K562 (cell line): ENCODE measurements around the gene PIKFYVE. TPM values are rescaled to one million over a fixed set of nuclear protein-coding genes. Genes with fewer than 3 reads are reported as not detected.

Experiments
- BCLAF1 ChIP-seq, 2 experiments: fragments of 450-650 bp in 1 of 2; IDR thresholded peaks; 2 replicates each; pipeline ENCODE4 v1.6.1; 2011 to 2017; ENCODE audit warnings: low read depth in 2 of 2, antibody characterized with exemption in 1 of 2, borderline replicate concordance in 1 of 2, low read length in 1 of 2, mild to moderate bottlenecking in 1 of 2, mixed read lengths in 1 of 2; ENCODE audit not compliant: control insufficient read depth in 1 of 2
- BCOR ChIP-seq: fragments of 450-650 bp; IDR thresholded peaks from 2 replicates; pipeline ENCODE4 v1.6.1; 2016
- CBFA2T2 ChIP-seq: fragments of 450-650 bp; conservative IDR thresholded peaks from 2 replicates; pipeline ENCODE4 v1.6.1; 2017; ENCODE audit warnings: mild to moderate bottlenecking
- CC2D1A ChIP-seq: fragments of 450-650 bp; IDR thresholded peaks from 2 replicates; pipeline ENCODE4 v1.6.1; 2017; ENCODE audit warnings: mild to moderate bottlenecking
- CCNT2 ChIP-seq: IDR thresholded peaks from 2 replicates; pipeline ENCODE4 v1.6.1; 2011; ENCODE audit warnings: borderline replicate concordance, low read depth, mild to moderate bottlenecking, moderate library complexity, mixed read lengths, low read length; ENCODE audit not compliant: insufficient read length; ENCODE audit errors: extremely low read depth
- ETV1 ChIP-seq: fragments of 450-650 bp; conservative IDR thresholded peaks from 2 replicates; pipeline ENCODE4 v1.6.1; 2016; ENCODE audit warnings: missing genetic modification characterization, control low read depth, low read depth, missing compliant biosample characterization
- IRF2 ChIP-seq: sonication (generic); formaldehyde crosslinking; IDR thresholded peaks from 2 replicates; pipeline ENCODE4 v1.8.1; 2022; ENCODE audit warnings: mild to moderate bottlenecking, missing genetic modification reagents
- MAX ChIP-seq: sonication (generic); formaldehyde crosslinking; IDR thresholded peaks from 2 replicates; pipeline ENCODE4 v1.9.0; 2022; ENCODE audit warnings: mild to moderate bottlenecking, missing genetic modification reagents
- MCM2 ChIP-seq: fragments of 450-650 bp; IDR thresholded peaks from 2 replicates; pipeline ENCODE4 v1.6.1; 2017; ENCODE audit warnings: low read depth, mild to moderate bottlenecking
- MITF ChIP-seq: IDR thresholded peaks from 2 replicates; pipeline ENCODE4 v1.6.1; 2014; ENCODE audit warnings: antibody characterized with exemption
- NFATC3 ChIP-seq: fragments of 450-650 bp; IDR thresholded peaks from 2 replicates; pipeline ENCODE4 v1.6.1; 2017; ENCODE audit warnings: mild to moderate bottlenecking
- SETDB1 ChIP-seq: IDR thresholded peaks from one replicate; pipeline ENCODE4 v1.6.1; 2012; ENCODE audit warnings: low read length, control low read depth, inconsistent platforms
- SMARCC2 ChIP-seq: fragments of 450-650 bp; IDR thresholded peaks from 2 replicates; pipeline ENCODE4 v1.6.1; 2017; ENCODE audit warnings: antibody characterized with exemption, moderate library complexity, mild to moderate bottlenecking, low read depth
- TFE3 ChIP-seq: fragments of 450-650 bp; formaldehyde crosslinking; IDR thresholded peaks from 2 replicates; pipeline ENCODE4 v1.4.0; 2020; ENCODE audit warnings: mild to moderate bottlenecking, mixed read lengths
- ZBTB34 ChIP-seq: fragments of 250-450 bp; sonication (Bioruptor Pico); IDR thresholded peaks from 2 replicates; pipeline ENCODE4 v1.8.0; 2021; ENCODE audit warnings: mild to moderate bottlenecking, moderate library complexity
- ZC3H8 ChIP-seq: fragments of 450-650 bp; IDR thresholded peaks from 2 replicates; pipeline ENCODE4 v1.6.1; 2017
- ZNF324 ChIP-seq: fragments of 250-450 bp; sonication (Bioruptor Pico); IDR thresholded peaks from 2 replicates; pipeline ENCODE4 v1.4.0; 2020; ENCODE audit warnings: mild to moderate bottlenecking
- ZNF444 ChIP-seq: fragments of 250-450 bp; sonication (Bioruptor Pico); IDR thresholded peaks from 2 replicates; pipeline ENCODE4 v1.4.0; 2020; ENCODE audit warnings: mild to moderate bottlenecking, moderate library complexity
- ZNF668 ChIP-seq: fragments of 250-450 bp; sonication (Bioruptor Pico); IDR thresholded peaks from 2 replicates; pipeline ENCODE4 v1.8.0; 2022; ENCODE audit warnings: mild to moderate bottlenecking, inconsistent platforms
- ZNF778 ChIP-seq: fragments of 450-650 bp; formaldehyde crosslinking; IDR thresholded peaks from 2 replicates; pipeline ENCODE4 v1.4.0; 2020; ENCODE audit warnings: mild to moderate bottlenecking, moderate library complexity
- polyA plus RNA-seq, 8 experiments: library from polyadenylated mRNA; depleted of rRNA in 4 of 8; stranded (reverse) in 5 of 8; unstranded in 3 of 8; fragments of >200 nt; fragmentation: Nextera tagmentation in 2 of 8; fragmentation: Illumina TruSeq in 1 of 8; extraction: Ambion mirVana in 2 of 8; extraction: Trizol in 1 of 8; gene quantifications; 2 replicates each; pipeline versions ENCODE4 v1.2.1 to v1.2.3, GENCODE V29; 2011 to 2014; ENCODE audit warnings: inconsistent platforms in 1 of 8, missing spikeins in 1 of 8
- total RNA-seq, 7 experiments: library from RNA; depleted of rRNA in 6 of 7; stranded (reverse); fragments of >200 nt in 6 of 7; fragmentation: Illumina TruSeq in 2 of 7; extraction: Trizol in 2 of 7; gene quantifications; 2 replicates each; pipeline versions ENCODE4 v1.2.1 to v1.2.3, GENCODE V29; 2011 to 2021; ENCODE audit warnings: low replicate concordance in 1 of 7

Gene PIKFYVE
- total and polyA plus RNA-seq, 9 of the 15 experiments (the other 6 are each of a cell fraction or from before 2014, with no cell fraction given) = 3.6 to 25.6 (median 16.7) TPM

- TF ChIP-seq ZNF668 (CRISPR knock-in tag) = no peak
- TF ChIP-seq IRF2 (CRISPR knock-in tag) = no peak
- no peak for TF ChIP-seq ZNF324 (CRISPR knock-in tag)
- no peak; the same call in 1 of the 2 replicates for TF ChIP-seq ETV1 (tag)
- no peak for TF ChIP-seq SMARCC2
- no peak for TF ChIP-seq ZBTB34 (CRISPR knock-in tag)
- no peak for TF ChIP-seq ZNF444 (CRISPR knock-in tag)
- TF ChIP-seq ZNF778 (CRISPR knock-in tag) = no peak
- peak; percentile 49; the same call in 1 of the 2 replicates for TF ChIP-seq MAX (CRISPR knock-in tag)
- TF ChIP-seq MCM2 = no peak
- no peak for TF ChIP-seq BCLAF1 (IDR thresholded peaks at IDR 0.05; ENCODE audit: borderline replicate concordance in 1 of 2, control insufficient read depth in 1 of 2, low read depth in 2 of 2, low read length in 1 of 2)
- no peak for TF ChIP-seq NFATC3
- peak; percentile 69; the same call in 1 of the 2 replicates for TF ChIP-seq MITF
- no peak for TF ChIP-seq BCOR
- TF ChIP-seq CC2D1A = no peak; the same call in 1 of the 2 replicates
- no peak for TF ChIP-seq ZC3H8
- no peak for TF ChIP-seq CBFA2T2
- no peak for TF ChIP-seq TFE3 (CRISPR knock-in tag)
- TF ChIP-seq CCNT2 = peak; percentile 67
- no peak for TF ChIP-seq SETDB1
Measured at GRCh38 chr2:208265801-208266552, at the start of gene PIKFYVE (continued).
